ENCODE results near the gene EFCAB13.

- TF ChIP-seq FOXA1 (IDR thresholded peaks at IDR 0.05) (no peak), EGR1 (IDR thresholded peaks at IDR 0.05; ENCODE audit: low read depth in 2 of 2) (no peak)
These were observed 49.3 kb upstream of the EFCAB13 start for GRCh38 chr17:47274319-47275069.

Measured in liver (tissue), 2 donors.